HG02970 (cell line): ENCODE measurements around the gene AHCYL1.
"Not testable (repeated sequence)": the region's sequence is repeated elsewhere in the genome, so short reads cannot be mapped to it uniquely, and the experiment has no call there.

ENCODE experiments used
- ATAC-seq: cut with Tn5 transposase; IDR thresholded peaks from one replicate; pipeline ENCODE4 v1.9.1; 2021; ENCODE audit warnings: mild to moderate bottlenecking, moderate library complexity, moderate number of reproducible peaks; ENCODE audit not compliant: unreplicated experiment, low FRiP score

Gene AHCYL1

GRCh38 chr1:109984456-109985246 is at the start of gene AHCYL1:
Gene AHCYL1 (plus strand): TSS chr1:109984765. CDS start chr1:109985053, 288 bp downstream.
- ATAC-seq = peak; percentile 93

GRCh38 chr1:109935451-109935900 is 49.1 kb upstream of the AHCYL1 start:
- ATAC-seq = no peak

GRCh38 chr1:109937738-109938137 is 46.8 kb upstream of the AHCYL1 start:
- ATAC-seq = no peak

GRCh38 chr1:109938556-109938955 is 46.0 kb upstream of the AHCYL1 start:
- no peak for ATAC-seq

GRCh38 chr1:109942434-109942833 is 42.1 kb upstream of the AHCYL1 start:
- no peak for ATAC-seq

- ATAC-seq = no peak
These were observed 40.0 kb upstream of the AHCYL1 start for GRCh38 chr1:109944541-109944940.

- no peak for ATAC-seq
These were observed 38.1 kb upstream of the AHCYL1 start for GRCh38 chr1:109946511-109946910.

GRCh38 chr1:109947582-109948284 is 36.8 kb upstream of the AHCYL1 start:
- no peak for ATAC-seq

- no peak for ATAC-seq
These were observed 36.3 kb upstream of the AHCYL1 start for GRCh38 chr1:109948285-109948630.

GRCh38 chr1:109950038-109950437 is 34.5 kb upstream of the AHCYL1 start:
- no peak for ATAC-seq

- ATAC-seq = no peak
These were observed 34.1 kb upstream of the AHCYL1 start for GRCh38 chr1:109950509-109950908.

- not testable (repeated sequence) for ATAC-seq
These were observed 33.1 kb upstream of the AHCYL1 start for GRCh38 chr1:109951501-109951900.

- ATAC-seq = no peak
These were observed 30.5 kb upstream of the AHCYL1 start for GRCh38 chr1:109954041-109954512.

- ATAC-seq = no peak
These were observed 25.0 kb upstream of the AHCYL1 start for GRCh38 chr1:109959632-109959973.

GRCh38 chr1:109959974-109960744 is 24.4 kb upstream of the AHCYL1 start:
- no peak for ATAC-seq

GRCh38 chr1:109960745-109961094 is 23.8 kb upstream of the AHCYL1 start:
- no peak for ATAC-seq

GRCh38 chr1:109963864-109964263 is 20.7 kb upstream of the AHCYL1 start:
- no peak for ATAC-seq

GRCh38 chr1:109969146-109969829 is 15.3 kb upstream of the AHCYL1 start:
- ATAC-seq = no peak

GRCh38 chr1:109969907-109970306 is 14.7 kb upstream of the AHCYL1 start:
- ATAC-seq = no peak

GRCh38 chr1:109971559-109971958 is 13.0 kb upstream of the AHCYL1 start:
- ATAC-seq = no peak

- no peak for ATAC-seq
These were observed 10.4 kb upstream of the AHCYL1 start for GRCh38 chr1:109974191-109974590.
